Naive thymus-derived CD8-positive, alpha-beta T cell (primary cell): ENCODE results near the gene ICAM3. TPM values are rescaled to one million over a fixed set of nuclear protein-coding genes. Genes with fewer than 3 reads are reported as not detected.

ENCODE experiments used
- ATAC-seq, 2 donors: fragments of 150-1000 bp; cut with Tn5 transposase in 1 of 2; sonication (Bioruptor Pico), chemical (Tn5 transposase) in 1 of 2; 1 replicate in 1 of 2; 2 replicates in 1 of 2; pipeline ENCODE4 v1.10.0; 2021; ENCODE audit warnings: mild to moderate bottlenecking in 2 of 2, moderate library complexity in 2 of 2
- POLR2A ChIA-PET: fragments of 350-600 bp; sonication (Branson Sonifier 250); formaldehyde crosslinking; loops from one replicate; lab custom pipeline; 2021; ENCODE audit warnings: antibody characterized with exemption; lab: Charles Lee
- DNase-seq, 10 donors: peaks; one replicate each; pipeline versions ENCODE4 v3.0.0 to v3.0.0-alpha.2; 2020 to 2022
- H3K27ac Mint-ChIP-seq, 10 donors: one replicate each; pipeline ENCODE4 v1.8.0; 2020 to 2022; ENCODE audit warnings: mild to moderate bottlenecking in 10 of 10, mixed read lengths in 10 of 10, moderate library complexity in 4 of 10, inconsistent platforms in 1 of 10
- H3K27me3 Mint-ChIP-seq, 5 donors: one replicate each; pipeline ENCODE4 v1.8.0; 2021 to 2022; ENCODE audit warnings: mixed read lengths in 5 of 5
- H3K36me3 Mint-ChIP-seq, 3 donors: one replicate each; pipeline ENCODE4 v1.8.0; 2020 to 2022; ENCODE audit warnings: mixed read lengths in 3 of 3, mild to moderate bottlenecking in 2 of 3, inconsistent platforms in 1 of 3
- H3K4me1 Mint-ChIP-seq, 4 donors: one replicate each; pipeline ENCODE4 v1.8.0; 2021 to 2022; ENCODE audit warnings: mixed read lengths in 4 of 4
- H3K4me3 Mint-ChIP-seq, 10 donors: one replicate each; pipeline ENCODE4 v1.8.0; 2020 to 2022; ENCODE audit warnings: mild to moderate bottlenecking in 10 of 10, mixed read lengths in 10 of 10, moderate library complexity in 6 of 10, inconsistent platforms in 1 of 10
- H3K9me3 Mint-ChIP-seq, 9 donors: one replicate each; pipeline ENCODE4 v1.8.0; 2020 to 2022; ENCODE audit warnings: mixed read lengths in 9 of 9, mild to moderate bottlenecking in 3 of 9, inconsistent platforms in 1 of 9, moderate library complexity in 1 of 9
- polyA plus RNA-seq, 3 donors: library from polyadenylated mRNA; unstranded; fragments of 300-500 nt; fragmentation: Illumina TruSeq; gene quantifications; one replicate each; pipeline ENCODE4 v1.2.3, GENCODE V29; 2021
- total RNA-seq, 8 experiments: library from RNA in 2 of 8; stranded (reverse) in 2 of 8; gene quantifications; one replicate each; pipeline ENCODE4 v1.2.3 and lab custom pipeline; 2021 to 2026

ICAM3 gene
- total and polyA plus RNA-seq, 5 experiments from 2014 or later, result 122 to 229 (median 214) TPM

- Mint-ChIP-seq H3K27ac (no peak overlapping the region), H3K9me3 (peaks cover 0 to 2% (median 0%) of the 10 kb centered on the region in 9 donors), H3K4me1 (peaks cover 26 to 59% (median 54%) of the 10 kb centered on the region in 4 donors), H3K27me3 (peaks cover 16 to 65% (median 34%) of the 10 kb centered on the region in 5 donors), H3K4me3 (peak overlapping the region; percentile 30 to 94 (median 84)), H3K36me3 (peaks cover 0 to 4% (median 0%) of the 10 kb centered on the region in 3 donors)
- POLR2A ChIA-PET, result interaction anchor here (0.6 to 1.9 kb wide), 3 partner anchors 13 to 40 kb away, joined by 3 to 5 read pairs (median 4); partner anchors contain the start of genes ICAM1 and RAVER1
- ATAC-seq, result no peak
- DNase-seq, result no peak
Measured at GRCh38 chr19:10293637-10294367, 45.6 kb downstream of the ICAM3 start.

- H3K9me3 Mint-ChIP-seq, result peaks cover 0 to 2% (median 0%) of the 10 kb centered on the region in 9 donors
- peaks cover 0 to 4% (median 0%) of the 10 kb centered on the region in 3 donors for H3K36me3 Mint-ChIP-seq
- ATAC-seq (no peak), DNase-seq (no peak)
- POLR2A ChIA-PET, result interaction anchor here (1.5 to 2.0 kb wide), 3 partner anchors 22 to 88 kb away, joined by 3 to 5 read pairs (median 5); partner anchors contain the start of genes ICAM1, RAVER1 and TYK2
- peaks cover 30 to 66% (median 61%) of the 10 kb centered on the region in 4 donors for H3K4me1 Mint-ChIP-seq
- peak overlapping the region in 3 of 10 donors; percentile 10 to 85 (median 74) for H3K27ac Mint-ChIP-seq
- H3K27me3 Mint-ChIP-seq, result peaks cover 16 to 73% (median 39%) of the 10 kb centered on the region in 5 donors
- peak overlapping the region; percentile 34 to 94 (median 84) for H3K4me3 Mint-ChIP-seq
Measured at GRCh38 chr19:10292789-10293636, 46.4 kb downstream of the ICAM3 start.

GRCh38 chr19:10292206-10292788, 47.1 kb downstream of the ICAM3 start:
- Mint-ChIP-seq H3K27me3 (peaks cover 18 to 79% (median 42%) of the 10 kb centered on the region in 5 donors), H3K27ac (peak overlapping the region in 5 of 10 donors; percentile 14 to 85 (median 48)), H3K4me3 (peak overlapping the region; percentile 39 to 94 (median 84)), H3K36me3 (peaks cover 0 to 4% (median 0%) of the 10 kb centered on the region in 3 donors), H3K4me1 (peaks cover 32 to 72% (median 68%) of the 10 kb centered on the region in 4 donors), H3K9me3 (peaks cover 0 to 2% (median 0%) of the 10 kb centered on the region in 9 donors)
- POLR2A ChIA-PET, result interaction anchor here (0.9 to 2.5 kb wide), 5 partner anchors 22 to 88 kb away, joined by 3 to 13 read pairs (median 5); partner anchors contain the start of genes ICAM1, MRPL4, RAVER1 and TYK2
- DNase-seq (peak; percentile 51 to 78 (median 60)), ATAC-seq (peak; percentile 7 to 38)

GRCh38 chr19:10291554-10292205, 47.7 kb downstream of the ICAM3 start:
- DNase-seq (peak in 1 of 10 donors; percentile 36), ATAC-seq (peak in 1 of 2 donors; percentile 2)
- Mint-ChIP-seq H3K27me3 (peaks cover 18 to 79% (median 42%) of the 10 kb centered on the region in 5 donors), H3K4me1 (peaks cover 32 to 77% (median 72%) of the 10 kb centered on the region in 4 donors), H3K9me3 (peaks cover 0 to 2% (median 0%) of the 10 kb centered on the region in 9 donors), H3K4me3 (peak overlapping the region; percentile 71 to 94 (median 84)), H3K27ac (peak overlapping the region in 5 of 10 donors; percentile 14 to 85 (median 54)), H3K36me3 (peaks cover 0 to 4% (median 0%) of the 10 kb centered on the region in 3 donors)
- POLR2A ChIA-PET, result interaction anchor here (0.7 to 2.5 kb wide), 5 partner anchors 21 to 89 kb away, joined by 3 to 13 read pairs (median 4); partner anchors contain the start of genes ICAM1, MRPL4, RAVER1 and TYK2

- ATAC-seq (peak; percentile 12 to 24), DNase-seq (peak in 6 of 10 donors; percentile 18 to 56 (median 37))
- POLR2A ChIA-PET, result interaction anchor here (0.7 to 2.5 kb wide), 5 partner anchors 21 to 90 kb away, joined by 3 to 13 read pairs (median 4); partner anchors contain the start of genes ICAM1, MRPL4, RAVER1 and TYK2
- peaks cover 18 to 79% (median 42%) of the 10 kb centered on the region in 5 donors for H3K27me3 Mint-ChIP-seq
- H3K4me1 Mint-ChIP-seq, result peaks cover 36 to 82% (median 75%) of the 10 kb centered on the region in 4 donors
- peak overlapping the region in 4 of 10 donors; percentile 25 to 71 (median 50) for H3K27ac Mint-ChIP-seq
- peaks cover 0 to 2% (median 0%) of the 10 kb centered on the region in 9 donors for H3K9me3 Mint-ChIP-seq
- H3K4me3 Mint-ChIP-seq, result peak overlapping the region; percentile 71 to 94 (median 84)
- peaks cover 0 to 4% (median 0%) of the 10 kb centered on the region in 3 donors for H3K36me3 Mint-ChIP-seq
Measured at GRCh38 chr19:10290876-10291553, 48.4 kb downstream of the ICAM3 start.

GRCh38 chr19:10290357-10290875, 49.0 kb downstream of the ICAM3 start:
- peaks cover 0 to 8% (median 3%) of the 10 kb centered on the region in 3 donors for H3K36me3 Mint-ChIP-seq
- ATAC-seq (no peak), DNase-seq (peak in 1 of 10 donors; percentile 21)
- peaks cover 0 to 2% (median 0%) of the 10 kb centered on the region in 9 donors for H3K9me3 Mint-ChIP-seq
- peak overlapping the region in 4 of 10 donors; percentile 25 to 50 (median 39) for H3K27ac Mint-ChIP-seq
- peaks cover 15 to 74% (median 39%) of the 10 kb centered on the region in 5 donors for H3K27me3 Mint-ChIP-seq
- H3K4me1 Mint-ChIP-seq, result peaks cover 33 to 82% (median 69%) of the 10 kb centered on the region in 4 donors
- peak overlapping the region; percentile 71 to 94 (median 84) for H3K4me3 Mint-ChIP-seq
- POLR2A ChIA-PET, result interaction anchor here (1.8 to 2.5 kb wide), 2 partner anchors 10 to 20 kb away, joined by 4 to 13 read pairs; partner anchors contain the start of gene ICAM1

- Mint-ChIP-seq H3K9me3 (peaks cover 0 to 2% (median 0%) of the 10 kb centered on the region in 9 donors), H3K27ac (peak within 1 kb of the TSS in 7 of 10 donors; percentile 19 to 76 (median 44)), H3K36me3 (peaks cover 3 to 13% (median 8%) of the 10 kb centered on the region in 3 donors), H3K27me3 (peaks cover 15 to 69% (median 36%) of the 10 kb centered on the region in 5 donors), H3K4me1 (peaks cover 35 to 84% (median 67%) of the 10 kb centered on the region in 4 donors), H3K4me3 (peak within 1 kb of the TSS; percentile 71 to 94 (median 84))
- ATAC-seq (peak; percentile 15 to 31), DNase-seq (peak in 1 of 10 donors; percentile 29)
- POLR2A ChIA-PET, result interaction anchor here (0.6 to 2.5 kb wide), 7 partner anchors 10 to 98 kb away, joined by 3 to 13 read pairs (median 4); partner anchors contain the start of gene ICAM1
Measured at GRCh38 chr19:10289836-10290356, 49.5 kb downstream of the ICAM3 start, which contains the start of gene ICAM5. ICAM5 (plus strand) TSS chr19:10289952; CDS start chr19:10290044, 92 bp downstream.

GRCh38 chr19:10289167-10289835, 50.1 kb downstream of the ICAM3 start:
- H3K27me3 Mint-ChIP-seq, result peaks cover 15 to 63% (median 36%) of the 10 kb centered on the region in 5 donors
- H3K27ac Mint-ChIP-seq, result peak overlapping the region in 6 of 10 donors; percentile 19 to 76 (median 42)
- H3K4me3 Mint-ChIP-seq, result peak overlapping the region; percentile 71 to 94 (median 84)
- POLR2A ChIA-PET, result interaction anchor here (0.6 to 1.8 kb wide), 8 partner anchors 9 to 99 kb away, joined by 3 to 9 read pairs (median 4); partner anchors contain the start of genes ICAM1, RAVER1 and TYK2
- DNase-seq (peak; percentile 39 to 76 (median 61)), ATAC-seq (peak; percentile 63 to 76)
- peaks cover 35 to 78% (median 64%) of the 10 kb centered on the region in 4 donors for H3K4me1 Mint-ChIP-seq
- peaks cover 0 to 2% (median 0%) of the 10 kb centered on the region in 9 donors for H3K9me3 Mint-ChIP-seq
- peaks cover 5 to 17% (median 9%) of the 10 kb centered on the region in 3 donors for H3K36me3 Mint-ChIP-seq

GRCh38 chr19:10288662-10289166, 50.7 kb downstream of the ICAM3 start:
- Mint-ChIP-seq H3K9me3 (peaks cover 0 to 2% (median 0%) of the 10 kb centered on the region in 9 donors), H3K36me3 (peaks cover 9 to 22% (median 10%) of the 10 kb centered on the region in 3 donors), H3K4me1 (peaks cover 35 to 78% (median 63%) of the 10 kb centered on the region in 4 donors), H3K27me3 (peaks cover 15 to 57% (median 36%) of the 10 kb centered on the region in 5 donors), H3K4me3 (peak overlapping the region; percentile 71 to 94 (median 84)), H3K27ac (peak overlapping the region in 7 of 10 donors; percentile 19 to 76 (median 44))
- no peak for ATAC-seq
- DNase-seq, result peak in 1 of 10 donors; percentile 18
- POLR2A ChIA-PET, result interaction anchor here (0.9 to 1.8 kb wide), 7 partner anchors 8 to 99 kb away, joined by 3 to 9 read pairs (median 4); partner anchors contain the start of genes ICAM1, RAVER1 and TYK2
